Measurements from ENCODE around the gene HOXD8. TPM values are rescaled to one million over a fixed set of nuclear protein-coding genes. Genes with fewer than 3 reads are reported as not detected.

HOXD8 gene
- total and polyA plus RNA-seq, 2 of the 8 experiments (the other 6 are each of a cell fraction or from before 2014, with no cell fraction given) = not detected

GRCh38 chr2:176080540-176081375 lies 48.7 kb upstream of the HOXD8 start:
- Histone ChIP-seq H3K23me2 (ENCODE audit: low read depth, low read length) (peaks cover 6% of the 10 kb centered on the region; the same call in 1 of the 2 replicates), H3K23ac (ENCODE audit: insufficient read length) (no peak overlapping the region), H3K4me3 (ENCODE audit: extremely low read depth in 1 of 4, insufficient read depth in 2 of 4, low read depth in 3 of 4, low read length in 4 of 4) (peak overlapping the region in 2 of 4 experiments; percentile 11 to 54; a peak in 4 of 8 replicates), H3K79me1 (ENCODE audit: low read depth, low read length) (no peaks in the 10 kb centered on the region), H2BK20ac (ENCODE audit: low read length) (no peak overlapping the region), H3K9me3 (ENCODE audit: insufficient read depth in 2 of 2, low read depth in 1 of 2, low read length in 1 of 2) (no peaks in the 10 kb centered on the region; a peak in 1 of 4 replicates), H4K8ac (ENCODE audit: extremely low read depth, insufficient read depth, low read length) (no peak overlapping the region), H4K20me1 (replicated peaks in 1 of 2; ENCODE audit: control insufficient read depth in 1 of 2, insufficient read depth in 2 of 2, low read length in 2 of 2) (peaks cover 15 to 17% of the 10 kb centered on the region in 2 experiments), H2BK12ac (ENCODE audit: low read depth, low read length) (no peak overlapping the region), H4K91ac (replicated peaks; ENCODE audit: insufficient read length, low read length) (no peak overlapping the region), H3K36me3 (ENCODE audit: control insufficient read depth in 2 of 4, insufficient read depth in 4 of 4, low read length in 3 of 4) (peaks cover 0 to 5% (median 0%) of the 10 kb centered on the region in 4 experiments; a peak in 1 of 8 replicates), H2BK5ac (ENCODE audit: low read depth, low read length) (no peak overlapping the region), H2BK120ac (replicated peaks; ENCODE audit: low read depth, low read length) (no peak overlapping the region), H3K4ac (replicated peaks; ENCODE audit: insufficient read length, low read depth, low read length) (no peak overlapping the region), H3K27me3 (replicated peaks in 1 of 4; ENCODE audit: control insufficient read depth in 3 of 4, extremely low read depth in 1 of 4, insufficient read depth in 3 of 4, low read length in 3 of 4) (peaks cover 85 to 98% (median 92%) of the 10 kb centered on the region in 4 experiments), H2BK15ac (ENCODE audit: low read length) (no peak overlapping the region), H4K5ac (ENCODE audit: insufficient read length, low read depth, low read length) (no peak overlapping the region), H2AK5ac (ENCODE audit: low read depth, low read length) (no peak overlapping the region), H3K27ac (ENCODE audit: low read depth, low read length) (no peak overlapping the region), H3K79me2 (ENCODE audit: control insufficient read depth in 1 of 2, insufficient read depth in 2 of 2, low read length in 2 of 2) (no peaks in the 10 kb centered on the region), H3K9ac (replicated peaks in 1 of 4; ENCODE audit: extremely low read depth in 1 of 4, low read depth in 3 of 4, low read length in 3 of 4) (no peak overlapping the region), H3K56ac (replicated peaks; ENCODE audit: insufficient read length, low read depth, low read length) (no peak overlapping the region), H3K4me1 (replicated peaks in 1 of 4; ENCODE audit: control insufficient read depth in 3 of 4, insufficient read depth in 4 of 4, low read length in 3 of 4) (peaks cover 0 to 29% (median 12%) of the 10 kb centered on the region in 4 experiments; a peak in 5 of 7 replicates), H3K18ac (ENCODE audit: extremely low read depth, low read length) (no peak overlapping the region), H3K14ac (ENCODE audit: insufficient read length) (no peak overlapping the region), H2AFZ (ENCODE audit: low read length) (no peak overlapping the region), H3K4me2 (ENCODE audit: insufficient read depth in 1 of 2, low read depth in 2 of 2, low read length in 2 of 2) (peak overlapping the region; percentile 55 to 67)
- ChIA-PET CTCF (ENCODE audit: partially characterized antibody) (interaction anchor here (0.6 to 7.8 kb wide), 20 partner anchors 8 to 830 kb away, joined by 3 to 130 read pairs (median 3); partner anchors contain the start of genes HOXD11, HOXD12 and HOXD13), POLR2A (ENCODE audit: partially characterized antibody) (interaction anchor here (2.5 kb wide), 1 partner anchor 17 kb away, joined by 8 read pairs; no protein-coding TSS in a partner anchor)
- FAIRE-seq (no peak), DNase-seq (ENCODE audit: low read depth in 1 of 2, low spot score in 2 of 2) (peak in 1 of 2 experiments; percentile 65)
- 4% methylated on average over 59 of the region's 68 CpGs; no CpG with 5 or more reads in 1 of the 2 experiments for WGBS, 2 experiments (ENCODE audit: extremely low coverage in 1 of 2, insufficient coverage in 1 of 2, insufficient read length in 1 of 2, insufficient replicate concordance in 2 of 2, low coverage in 1 of 2, low lambda C conversion rate in 2 of 2, missing lambda C conversion rate in 1 of 2)
- TF ChIP-seq MAX (IDR thresholded peaks at IDR 0.05) = peak; percentile 92
- TF ChIP-seq SIN3A (conservative IDR thresholded peaks at IDR 0.05 in 1 of 2, IDR thresholded peaks at IDR 0.05 in 1 of 2; ENCODE audit: low read depth in 1 of 2, low read length in 2 of 2) = no peak
- TF ChIP-seq NANOG (IDR thresholded peaks at IDR 0.05; ENCODE audit: insufficient read depth, low read depth, low read length, poor library complexity, severe bottlenecking) = no peak
- no peak for TF ChIP-seq HDAC6 (IDR thresholded peaks at IDR 0.05; ENCODE audit: low read depth, low read length)
- peak; percentile 84 for TF ChIP-seq EZH2 (IDR thresholded peaks at IDR 0.05; ENCODE audit: low read depth, low read length, severe bottlenecking)
- TF ChIP-seq SUZ12 (IDR thresholded peaks at IDR 0.05; ENCODE audit: low read length) = peak; percentile 89
- TF ChIP-seq CHD2 (IDR thresholded peaks at IDR 0.05; ENCODE audit: low read length) = no peak
- TF ChIP-seq RBBP5 (IDR thresholded peaks at IDR 0.05; ENCODE audit: borderline replicate concordance, low read depth, low read length) = 0 out of 2 replicates have a peak, but pooled peaks have one; percentile 16
- TF ChIP-seq EGR1 (IDR thresholded peaks at IDR 0.05; ENCODE audit: borderline replicate concordance, low read depth, low read length) = no peak
- TF ChIP-seq CBX8 (IDR thresholded peaks at IDR 0.05; ENCODE audit: borderline replicate concordance, low read depth, low read length) = peak; percentile 96; the same call in 1 of the 2 replicates
